HG02938 (cell line): ENCODE data around the gene ACVRL1.

ENCODE experiments used
- ATAC-seq: cut with Tn5 transposase; IDR thresholded peaks from one replicate; pipeline ENCODE4 v1.9.1; 2021; ENCODE audit warnings: mild to moderate bottlenecking, moderate library complexity; ENCODE audit not compliant: unreplicated experiment

ACVRL1 gene

DNA sequence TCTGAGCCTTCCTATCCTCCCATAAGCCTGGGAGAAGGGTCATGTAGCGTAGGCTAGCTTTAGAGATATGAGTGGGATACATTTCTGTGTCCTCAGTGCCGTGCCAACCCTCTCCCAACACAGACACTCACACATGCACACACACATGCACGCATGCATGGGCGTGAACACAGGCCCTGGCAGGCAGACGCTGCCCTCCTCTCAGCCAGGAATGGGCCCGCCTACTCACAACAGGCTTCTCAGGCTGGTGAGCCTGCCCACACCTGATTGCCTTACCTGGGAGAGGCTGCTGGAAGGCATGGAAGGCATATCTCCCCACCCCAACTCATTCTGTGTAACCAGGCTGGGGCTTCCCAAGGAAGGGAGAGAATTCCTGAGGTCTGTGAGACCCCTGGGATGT, 31.4 kb downstream of the ACVRL1 start:
- no peak for ATAC-seq

DNA sequence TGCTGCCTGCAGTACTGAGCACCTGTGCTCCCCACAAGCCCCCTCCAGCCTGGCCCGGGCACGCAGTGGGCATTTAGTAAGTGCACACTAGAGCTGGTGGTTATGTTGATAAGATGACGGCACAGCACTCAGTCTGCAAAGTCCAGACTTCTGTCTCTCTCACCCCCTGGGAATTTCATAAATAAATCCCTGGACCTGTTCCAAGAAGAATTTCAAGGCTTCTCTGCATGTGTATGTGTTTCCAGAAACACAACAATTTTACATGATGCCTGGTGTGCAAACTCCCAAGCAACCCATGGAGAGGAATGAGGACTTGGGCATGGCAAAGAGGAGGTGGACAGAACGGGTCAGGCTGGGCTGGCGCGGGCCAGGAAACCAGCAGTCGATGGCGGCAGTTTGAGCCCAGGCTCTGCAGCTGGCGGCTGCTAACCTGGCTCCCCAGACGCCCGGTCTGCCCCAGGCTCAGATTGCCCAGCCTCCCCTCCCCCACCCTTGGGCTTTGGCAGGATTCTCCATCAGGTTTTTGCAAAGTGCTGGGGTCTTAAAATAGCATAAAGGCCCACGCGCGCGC, 33.8 kb downstream of the ACVRL1 start:
- ATAC-seq, result no peak

DNA sequence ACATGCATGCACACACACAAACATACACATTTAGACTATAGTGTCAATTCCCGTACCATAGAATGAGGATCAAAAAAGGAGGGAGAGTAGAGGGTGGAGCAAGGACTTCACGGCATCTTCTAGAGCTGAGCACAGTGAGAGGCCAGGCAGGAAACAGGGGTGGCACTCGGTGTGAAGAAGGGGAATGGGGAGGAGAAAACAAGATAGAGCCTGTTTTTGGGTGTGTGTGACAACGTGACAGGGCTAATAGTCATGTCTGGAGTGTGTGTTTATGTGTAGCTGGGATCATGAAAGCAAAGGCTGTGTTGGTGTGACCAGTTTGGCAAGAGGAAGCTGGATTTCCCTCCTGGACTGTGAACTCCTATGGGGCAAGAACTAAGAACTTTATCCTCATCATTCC, 34.3 kb downstream of the ACVRL1 start:
- ATAC-seq, result no peak

DNA sequence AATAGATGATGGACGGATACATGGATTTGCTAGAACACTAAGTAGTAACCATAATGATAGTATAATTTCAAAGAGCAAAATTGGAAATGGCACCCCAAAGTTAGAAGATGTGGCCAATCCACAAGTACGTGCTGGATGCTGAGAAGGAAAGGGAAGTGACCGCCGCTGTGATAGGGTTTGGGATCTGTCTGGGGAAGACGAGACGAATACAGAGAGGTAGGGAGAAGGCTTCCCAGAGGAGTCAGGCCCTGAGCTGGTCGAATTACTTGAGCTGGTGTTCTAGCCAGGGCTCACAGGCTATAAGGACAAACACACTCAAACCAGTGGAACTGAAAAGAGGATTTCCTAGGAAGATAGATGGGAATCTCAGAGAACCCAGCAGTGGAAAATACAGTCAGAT, 34.8 kb downstream of the ACVRL1 start:
- ATAC-seq, result no peak

DNA sequence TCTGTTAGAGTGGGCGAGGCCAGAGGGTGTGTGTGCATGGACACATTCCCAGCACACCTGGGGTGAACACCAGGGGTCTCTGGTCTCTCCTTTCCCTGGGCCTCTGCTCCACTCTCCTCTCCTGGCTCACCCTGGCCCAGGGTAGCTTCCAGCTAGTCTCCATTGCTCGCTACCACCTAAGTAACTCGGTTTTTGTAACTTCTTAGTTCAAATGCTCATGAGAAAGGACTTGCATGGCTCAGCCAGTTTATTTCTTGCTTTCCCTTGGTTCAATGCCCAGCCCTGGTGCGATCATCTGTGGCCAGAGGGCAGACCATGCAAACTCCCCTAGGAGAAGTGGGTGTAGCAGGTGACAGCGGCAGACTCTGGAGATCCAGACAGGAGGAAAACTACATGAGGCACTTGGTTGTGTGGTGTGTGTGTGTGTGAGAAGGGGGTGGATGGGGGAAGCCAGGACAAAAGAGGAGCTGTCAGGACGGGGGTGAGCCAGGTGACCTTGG, 35.2 kb downstream of the ACVRL1 start:
- no peak for ATAC-seq

DNA sequence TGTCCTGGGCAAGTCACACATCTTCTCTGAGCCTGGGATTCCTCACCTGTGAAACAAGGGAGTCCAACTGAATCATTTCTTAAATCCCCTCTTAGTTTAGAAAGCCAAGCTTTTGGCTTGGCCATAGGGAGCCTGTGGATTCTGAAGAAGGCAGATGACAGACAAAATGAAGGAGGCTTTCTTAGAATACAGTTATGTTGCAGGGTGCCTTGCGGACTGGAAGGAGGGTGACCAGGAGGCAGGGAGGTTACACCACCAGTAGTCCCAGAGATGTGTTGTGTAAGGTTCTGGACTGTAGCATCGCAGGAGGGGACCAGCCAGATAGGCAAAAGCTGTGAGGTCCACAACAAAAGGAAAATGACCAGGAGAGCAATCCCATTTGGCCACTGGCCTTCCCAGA, 36.0 kb downstream of the ACVRL1 start:
- ATAC-seq, result no peak

DNA sequence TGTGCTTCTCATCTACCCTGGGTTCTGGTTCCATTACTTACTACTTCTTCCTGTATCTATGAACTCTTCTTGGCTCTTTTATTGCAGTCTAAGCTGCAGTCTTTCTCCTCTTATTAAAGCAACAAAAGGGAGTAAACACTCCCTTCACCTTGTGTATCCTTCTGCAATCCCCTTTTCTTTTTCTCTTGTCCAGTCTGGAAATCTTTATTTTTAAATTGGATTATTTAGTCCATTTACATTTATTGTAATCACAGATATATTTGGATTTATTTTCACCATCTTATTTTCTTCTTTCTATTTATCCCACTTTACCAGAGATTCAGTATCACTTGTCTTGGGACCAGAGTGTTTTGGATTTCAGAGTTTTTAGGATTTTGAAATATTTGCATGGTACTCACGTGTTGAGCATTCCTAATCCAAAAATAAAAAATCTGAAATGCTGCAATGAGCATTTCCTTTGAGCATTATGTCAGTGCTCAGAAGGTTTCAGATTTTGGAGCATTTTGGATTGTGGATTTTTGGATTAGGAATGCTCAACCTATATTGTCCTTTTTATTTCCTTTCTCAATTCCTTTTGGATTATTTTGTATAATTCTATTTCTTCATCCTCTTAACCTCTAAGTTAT, 37.4 kb downstream of the ACVRL1 start:
- no peak for ATAC-seq

DNA sequence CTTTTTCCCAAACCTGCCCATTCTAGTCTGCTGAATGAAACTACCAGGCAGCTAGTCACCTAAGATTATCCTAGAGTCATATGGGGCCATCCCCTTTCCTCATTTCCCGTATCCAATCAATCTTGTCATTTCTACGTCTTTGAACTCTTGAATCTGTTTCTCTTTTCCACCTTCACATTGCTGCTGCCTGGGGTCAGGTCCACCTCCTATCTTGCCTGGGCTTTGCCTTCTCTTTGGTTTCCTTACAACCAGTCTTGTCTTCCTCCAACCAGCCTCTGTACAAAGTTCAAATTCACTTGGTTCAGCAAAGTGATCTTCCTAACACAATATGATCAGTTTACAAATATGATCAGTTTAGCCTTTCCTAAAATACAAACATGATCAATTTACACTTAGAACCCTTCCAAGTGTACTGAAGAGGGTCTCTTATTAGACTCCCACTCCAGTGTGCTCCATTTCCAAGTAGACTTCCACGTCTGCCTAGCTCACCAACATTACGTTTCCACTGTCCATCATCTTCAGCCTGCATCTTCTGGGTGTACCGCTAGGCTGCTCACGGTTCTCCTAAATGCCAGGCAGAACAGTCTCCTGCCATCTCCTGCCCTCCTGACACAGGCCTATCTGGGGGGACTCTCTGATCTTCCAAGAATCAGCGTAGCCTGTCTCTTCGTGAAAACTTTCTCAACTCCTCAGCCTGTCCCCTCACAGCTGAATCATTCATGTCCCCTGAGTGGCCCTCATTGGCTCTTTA, 40.1 kb downstream of the ACVRL1 start:
- ATAC-seq, result no peak

DNA sequence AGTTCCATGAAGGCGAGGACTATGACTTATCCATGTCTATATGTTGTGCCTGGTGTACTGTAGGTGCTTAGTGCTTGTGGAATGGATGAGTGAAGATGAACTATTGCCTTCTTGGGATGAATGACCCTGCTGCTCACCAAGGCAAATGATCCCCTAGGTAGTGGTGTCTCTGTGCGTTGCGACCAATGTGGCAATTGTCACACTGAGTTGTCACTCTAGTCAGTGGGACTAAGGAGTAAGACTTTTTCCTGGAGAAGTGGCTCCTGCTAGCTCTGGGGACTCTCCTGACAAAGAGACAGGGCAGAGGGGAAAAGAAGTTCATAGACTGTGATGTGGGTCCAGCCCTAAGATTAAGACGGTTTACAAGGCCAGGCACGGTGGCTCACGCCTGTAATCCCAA, 40.8 kb downstream of the ACVRL1 start:
- ATAC-seq, result no peak

DNA sequence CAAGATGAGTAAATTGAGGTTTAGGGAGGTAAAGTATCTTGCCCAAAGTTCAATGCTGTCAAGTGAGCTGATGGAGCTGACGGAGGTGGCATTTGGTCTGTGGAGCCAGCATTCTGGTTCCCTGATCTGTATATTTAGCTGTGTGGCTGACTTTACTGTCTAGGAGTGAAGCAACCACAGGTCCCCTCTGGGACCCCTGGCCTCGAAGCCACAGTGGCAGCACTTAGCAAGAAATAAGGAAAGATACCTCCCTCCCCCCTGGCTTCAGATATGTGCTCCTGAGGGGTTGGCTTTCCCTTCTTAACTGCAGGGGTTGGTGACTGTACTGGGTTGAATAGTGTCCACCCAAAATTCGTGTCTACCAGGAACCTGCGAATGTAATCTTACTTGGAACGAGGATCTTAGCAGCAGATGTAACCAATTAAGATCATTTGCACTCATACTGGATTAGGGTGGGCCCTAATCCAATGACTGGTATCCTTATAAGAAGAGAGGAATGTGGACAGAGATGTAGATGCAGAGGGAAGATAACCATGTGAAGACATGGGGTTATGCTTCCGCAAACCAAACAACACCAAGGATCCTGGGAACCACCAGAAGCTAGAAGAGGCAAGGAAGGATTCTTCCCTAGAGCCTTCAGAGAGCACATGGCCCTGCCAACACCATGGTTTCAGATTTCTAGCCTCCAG, 42.2 kb downstream of the ACVRL1 start:
- ATAC-seq, result no peak

DNA sequence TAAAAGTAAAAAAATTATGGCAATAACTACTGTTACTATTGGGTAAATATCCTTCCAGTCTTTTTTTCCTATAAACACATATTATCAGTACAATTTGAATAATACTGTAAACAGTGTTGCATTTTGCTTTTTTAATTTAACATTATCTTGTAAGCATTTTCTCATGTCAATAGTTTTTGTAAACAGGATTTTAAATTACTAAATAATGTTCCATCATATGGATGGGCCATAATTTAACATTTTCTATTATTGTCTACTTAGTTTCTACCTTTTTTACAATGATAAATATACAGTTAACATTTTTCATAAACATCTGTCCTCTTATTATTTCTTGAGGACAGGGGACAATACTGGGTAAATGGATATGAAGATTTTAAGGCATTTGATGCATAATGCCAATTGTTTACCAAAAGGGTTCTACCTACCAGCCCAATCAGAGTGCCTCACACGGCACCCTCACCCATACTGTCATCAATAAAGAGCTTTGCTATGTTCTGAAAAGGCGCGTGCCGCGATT, 43.4 kb downstream of the ACVRL1 start:
- no peak for ATAC-seq

DNA sequence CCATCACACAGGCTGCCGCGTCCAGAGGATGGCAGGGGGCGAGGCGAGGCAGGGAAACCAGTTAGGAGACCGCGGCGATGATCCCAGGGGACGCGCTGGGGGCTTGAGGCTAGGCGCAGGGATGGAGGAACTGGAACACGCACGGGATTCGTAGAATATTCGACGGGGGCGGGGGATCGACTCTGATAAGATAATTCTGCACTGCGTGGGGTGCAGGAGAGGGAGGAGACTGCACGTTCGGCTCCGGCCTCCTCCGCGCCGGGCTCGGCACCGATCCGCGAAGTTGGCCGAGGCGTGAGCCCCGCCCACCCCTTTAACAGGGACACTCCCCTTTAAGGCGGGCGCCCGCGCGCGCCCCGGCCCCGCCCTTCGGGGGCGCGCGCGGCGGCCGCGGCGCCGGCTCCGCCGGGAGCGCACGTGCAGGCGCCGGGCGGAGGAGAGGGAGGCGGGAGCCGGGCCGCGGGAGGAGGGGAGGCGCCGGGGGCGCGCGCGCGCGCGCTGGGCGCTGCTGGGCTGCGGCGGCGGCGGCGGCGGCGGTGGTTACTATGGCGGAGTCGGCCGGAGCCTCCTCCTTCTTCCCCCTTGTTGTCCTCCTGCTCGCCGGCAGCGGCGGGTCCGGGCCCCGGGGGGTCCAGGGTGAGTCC, 44.0 kb downstream of the ACVRL1 start, which contains the start of gene ACVR1B:
TSS of gene ACVR1B (plus strand) at position 501 of the 644 bp plus-strand sequence. CDS start at position 546, 45 bp downstream.
- peak; percentile 85 for ATAC-seq

DNA sequence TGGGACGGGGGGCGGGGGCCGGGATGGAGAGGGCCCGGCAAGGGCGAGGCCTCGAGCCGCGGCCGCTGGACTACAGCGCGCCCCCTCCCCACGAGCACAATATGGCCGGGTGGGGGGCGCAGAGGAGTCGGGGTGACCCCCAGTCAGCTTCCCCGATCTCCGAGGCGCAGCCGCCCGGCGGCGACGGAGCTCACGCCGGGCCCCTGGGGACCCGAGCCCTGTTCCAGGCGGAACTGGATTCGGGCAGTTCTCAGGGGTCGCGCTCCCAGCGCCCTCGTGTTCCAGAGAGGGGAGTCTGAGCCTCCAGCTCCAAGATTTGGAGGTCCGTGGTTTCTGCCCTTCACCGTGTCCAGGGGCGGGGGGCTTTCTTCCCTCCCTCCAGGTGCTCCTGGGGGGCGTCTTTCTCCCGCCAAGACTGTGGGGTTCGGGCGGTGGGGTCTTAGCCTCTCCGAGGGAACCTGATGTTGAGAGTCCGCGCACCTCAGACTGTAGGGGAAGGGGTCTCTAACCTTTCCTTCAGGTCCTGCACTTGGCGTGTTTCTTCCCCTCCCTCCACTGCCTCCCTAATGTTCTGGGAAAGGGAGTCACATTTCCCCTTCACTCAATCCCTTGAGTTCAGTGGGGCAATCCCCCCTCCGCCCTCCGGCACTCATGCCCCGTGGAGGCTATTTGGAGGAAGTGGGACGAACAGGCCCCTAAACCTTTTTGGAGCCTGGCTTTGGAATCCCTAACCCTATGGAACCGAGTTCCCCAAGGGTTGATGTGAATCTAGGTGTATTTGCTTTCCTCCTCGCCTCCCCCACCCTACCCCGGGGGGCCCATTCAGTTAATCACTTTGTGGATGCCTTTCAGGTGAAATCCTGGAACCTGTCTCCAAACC, 44.8 kb downstream of the ACVRL1 start:
- no peak for ATAC-seq

DNA sequence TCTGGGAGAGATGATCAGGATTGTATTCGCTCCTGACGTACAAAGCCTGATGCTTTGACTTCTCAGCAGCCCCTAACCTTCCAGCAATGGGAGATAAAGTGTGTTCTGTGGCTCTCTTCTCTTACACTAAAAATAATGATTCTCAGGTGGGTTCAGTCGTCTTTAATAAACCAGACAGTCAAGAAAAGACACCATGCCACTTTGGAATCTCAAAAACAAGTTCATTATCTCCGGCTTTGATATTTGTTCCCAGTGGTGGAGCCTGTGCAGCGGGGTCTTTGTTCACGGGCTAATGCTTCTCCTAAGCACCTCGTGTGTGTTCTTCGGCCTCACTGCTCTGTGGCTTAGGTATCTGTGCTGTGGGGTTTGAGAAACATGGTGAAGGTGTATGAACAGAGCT, 45.8 kb downstream of the ACVRL1 start:
- ATAC-seq, result no peak

DNA sequence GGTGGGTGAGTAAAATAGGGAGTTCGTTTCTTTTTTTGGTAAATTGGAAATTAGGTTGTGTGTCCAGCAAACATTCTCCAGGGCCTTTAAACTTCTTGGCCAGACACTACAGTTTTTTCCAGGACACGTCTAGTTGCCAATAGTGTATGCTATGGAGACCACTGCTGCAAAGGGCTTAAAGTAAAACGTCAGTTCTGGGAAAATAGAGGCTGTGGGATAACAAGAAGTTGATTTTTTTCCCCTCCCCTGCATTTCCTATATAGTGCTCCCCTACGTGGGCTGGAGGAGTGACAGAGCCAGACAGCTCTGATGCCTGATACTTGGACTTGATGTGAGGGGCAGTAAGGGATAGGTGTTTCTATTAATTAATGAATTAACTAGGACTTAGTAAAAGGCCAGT, 46.6 kb downstream of the ACVRL1 start:
- no peak for ATAC-seq

DNA sequence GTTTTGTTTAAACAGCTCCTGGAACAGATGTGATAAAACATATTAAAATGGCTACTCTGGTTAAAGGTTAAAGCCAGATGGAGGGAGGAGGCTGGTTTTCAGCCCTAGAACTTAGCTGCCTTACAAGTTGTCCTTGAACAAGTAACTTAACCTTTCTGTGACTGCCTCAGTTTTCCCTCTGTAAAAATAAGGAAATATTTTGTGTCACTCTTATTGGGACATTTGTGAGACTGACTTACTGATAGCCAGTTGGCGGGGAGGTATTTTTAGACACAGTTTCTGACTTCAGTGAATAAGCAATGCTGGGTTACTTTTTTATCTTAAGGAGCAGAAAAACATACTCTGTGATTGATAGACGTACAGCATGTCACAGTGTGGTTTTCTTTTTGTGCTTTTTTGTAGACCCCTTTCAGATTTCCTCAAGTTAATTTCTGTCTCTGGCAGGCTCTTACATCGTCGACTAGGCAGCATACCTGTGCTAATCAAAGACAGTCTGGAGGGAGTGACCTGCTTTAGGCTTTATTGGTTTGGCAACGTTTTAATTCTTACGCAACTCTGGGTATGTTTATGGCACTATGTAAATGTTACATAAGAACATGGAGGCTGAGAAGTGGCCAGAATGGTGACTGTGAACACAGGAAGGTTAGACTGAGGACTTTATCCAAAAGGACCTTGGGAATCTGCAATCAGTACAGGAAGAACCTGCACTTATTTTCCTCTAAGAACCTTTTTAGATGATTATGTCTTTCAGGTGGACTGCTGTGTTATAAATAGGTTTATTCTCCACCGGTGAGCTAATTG, 47.5 kb downstream of the ACVRL1 start:
- ATAC-seq, result no peak

DNA sequence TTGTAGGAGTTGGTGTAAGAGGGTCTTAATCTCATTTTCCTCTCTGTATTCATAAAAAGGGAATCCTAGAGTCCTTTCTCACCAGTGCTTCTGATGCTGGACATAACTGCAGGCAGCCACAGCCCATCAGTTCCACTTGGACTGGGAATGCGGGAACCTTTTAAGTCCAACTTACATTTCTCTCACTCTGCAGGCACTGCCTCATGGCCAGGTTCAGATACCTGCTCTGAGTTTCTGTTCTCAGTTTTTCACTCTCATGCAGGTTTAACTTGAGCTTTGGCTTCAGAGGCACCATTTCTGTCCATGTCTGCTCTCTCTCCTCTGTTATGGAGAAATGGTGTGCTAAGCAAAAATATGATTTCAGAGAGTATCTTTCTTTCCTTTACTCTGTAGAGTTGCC, 48.4 kb downstream of the ACVRL1 start:
- no peak for ATAC-seq

DNA sequence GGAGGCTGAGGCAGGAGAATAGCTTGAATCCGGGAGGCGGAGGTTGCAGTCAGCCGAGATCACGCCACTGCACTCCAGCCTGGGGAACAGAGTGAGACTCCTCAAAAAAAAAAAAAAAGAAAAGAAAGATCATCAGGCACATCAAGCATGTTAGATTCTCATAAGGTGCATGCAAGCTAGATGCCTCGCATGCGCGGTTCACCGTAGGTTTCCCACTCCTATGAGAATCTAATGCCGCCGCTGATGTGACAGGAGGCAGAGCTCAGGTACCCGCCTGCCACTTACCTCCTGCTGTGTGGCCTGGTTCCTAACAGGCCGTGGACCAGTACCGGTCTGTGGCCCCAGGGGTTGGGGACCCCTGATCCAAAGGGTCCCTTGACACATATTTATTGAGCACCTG, 51.2 kb downstream of the ACVRL1 start:
- ATAC-seq, result no peak

DNA sequence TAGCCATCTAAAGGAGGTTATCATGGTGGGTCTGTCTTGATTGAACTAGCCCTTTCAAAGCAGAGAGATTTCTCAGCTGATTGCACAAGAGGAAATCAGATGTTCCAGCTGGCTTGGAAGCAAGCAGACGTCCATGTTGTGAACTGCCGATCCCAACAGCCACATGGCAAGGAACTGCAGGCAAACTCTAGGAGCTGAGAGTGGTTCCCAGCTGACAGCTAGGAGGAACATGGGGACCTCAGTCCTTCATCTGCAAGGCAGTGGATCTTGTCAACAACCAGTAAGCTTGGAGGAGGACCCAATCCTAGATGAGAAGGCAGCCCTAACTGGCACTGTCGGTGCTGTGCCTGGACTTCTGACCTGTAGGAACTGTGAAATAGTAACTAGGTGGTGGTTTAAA, 51.9 kb downstream of the ACVRL1 start:
- no peak for ATAC-seq
